H1 (cell line): ENCODE data around the gene PBX1. TPM values are rescaled to one million over a fixed set of nuclear protein-coding genes. Genes with fewer than 3 reads are reported as not detected.

Source experiments
- CBX5 ChIP-seq: fragments of 300-800, 300-1000 bp; sonication (generic); IDR thresholded peaks from 2 replicates; pipeline ENCODE4 v1.7.1; 2016; ENCODE audit warnings: antibody characterized with exemption, low read length, low read depth
- GABPA ChIP-seq: IDR thresholded peaks from 2 replicates; pipeline ENCODE4 v1.6.1; 2011; ENCODE audit warnings: mild to moderate bottlenecking, low read length, moderate library complexity, borderline replicate concordance; ENCODE audit not compliant: insufficient read depth
- KDM4A ChIP-seq: IDR thresholded peaks from one replicate; pipeline ENCODE4 v1.7.1; 2012; ENCODE audit warnings: low read depth, mild to moderate bottlenecking, moderate library complexity, low read length, inconsistent platforms; ENCODE audit not compliant: severe bottlenecking
- SIRT6 ChIP-seq: IDR thresholded peaks from one replicate; pipeline ENCODE4 v1.7.1; 2012; ENCODE audit warnings: low read length, inconsistent platforms
- polyA plus RNA-seq, 7 experiments: library from polyadenylated mRNA; depleted of rRNA in 3 of 7; stranded (reverse) in 5 of 7; unstranded in 2 of 7; fragments of >200 nt in 5 of 7; fragments of 200-250 nt in 2 of 7; gene quantifications; 1 replicate in 5 of 7; 2 replicates in 1 of 7; 4 replicates in 1 of 7; pipeline versions ENCODE4 v1.2.1 to v1.2.3, GENCODE V29; 2011 to 2013; ENCODE audit warnings: missing spikeins in 2 of 7, mixed read lengths in 2 of 7
- total RNA-seq: library from RNA; stranded (reverse); fragmentation: NEBNext Ultra II Directional; extraction: Animal tissue kit (Norgen Biotek cat#: 25700); gene quantifications from 2 replicates; pipeline ENCODE4 v1.2.1, GENCODE V29; 2021

The PBX1 gene
- total and polyA plus RNA-seq, 2 of the 8 experiments (the other 6 are each of a cell fraction or from before 2014, with no cell fraction given), result 87.4 to 124 TPM

DNA sequence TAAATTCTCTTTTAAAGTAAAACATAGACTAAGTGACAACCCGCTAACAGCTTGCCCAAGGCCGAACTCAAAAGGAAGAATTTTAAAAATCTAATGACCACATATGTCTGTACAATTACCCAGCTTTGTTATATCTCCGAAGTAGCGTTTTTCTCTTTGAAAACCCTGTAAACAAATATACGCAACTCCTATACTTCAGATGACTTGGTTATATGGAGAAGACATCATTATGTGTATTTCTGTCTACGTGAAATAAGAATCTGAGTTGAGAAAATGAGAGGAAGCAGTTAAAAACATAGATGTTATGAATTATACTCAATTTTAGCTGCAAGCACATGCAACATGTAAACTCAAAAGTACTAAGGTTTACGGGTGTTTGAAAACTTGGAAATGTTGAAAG lies 2.0 kb downstream of the PBX1 start (continued):
- TF ChIP-seq KDM4A (no peak), SIRT6 (no peak), GABPA (no peak), CBX5 (no peak)
